Measurements from ENCODE around the gene PCSK7.
"Not testable (repeated sequence)": the region's sequence is repeated elsewhere in the genome, so short reads cannot be mapped to it uniquely, and the experiment has no call there.

Gene PCSK7, protein sequence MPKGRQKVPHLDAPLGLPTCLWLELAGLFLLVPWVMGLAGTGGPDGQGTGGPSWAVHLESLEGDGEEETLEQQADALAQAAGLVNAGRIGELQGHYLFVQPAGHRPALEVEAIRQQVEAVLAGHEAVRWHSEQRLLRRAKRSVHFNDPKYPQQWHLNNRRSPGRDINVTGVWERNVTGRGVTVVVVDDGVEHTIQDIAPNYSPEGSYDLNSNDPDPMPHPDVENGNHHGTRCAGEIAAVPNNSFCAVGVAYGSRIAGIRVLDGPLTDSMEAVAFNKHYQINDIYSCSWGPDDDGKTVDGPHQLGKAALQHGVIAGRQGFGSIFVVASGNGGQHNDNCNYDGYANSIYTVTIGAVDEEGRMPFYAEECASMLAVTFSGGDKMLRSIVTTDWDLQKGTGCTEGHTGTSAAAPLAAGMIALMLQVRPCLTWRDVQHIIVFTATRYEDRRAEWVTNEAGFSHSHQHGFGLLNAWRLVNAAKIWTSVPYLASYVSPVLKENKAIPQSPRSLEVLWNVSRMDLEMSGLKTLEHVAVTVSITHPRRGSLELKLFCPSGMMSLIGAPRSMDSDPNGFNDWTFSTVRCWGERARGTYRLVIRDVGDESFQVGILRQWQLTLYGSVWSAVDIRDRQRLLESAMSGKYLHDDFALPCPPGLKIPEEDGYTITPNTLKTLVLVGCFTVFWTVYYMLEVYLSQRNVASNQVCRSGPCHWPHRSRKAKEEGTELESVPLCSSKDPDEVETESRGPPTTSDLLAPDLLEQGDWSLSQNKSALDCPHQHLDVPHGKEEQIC

DNA sequence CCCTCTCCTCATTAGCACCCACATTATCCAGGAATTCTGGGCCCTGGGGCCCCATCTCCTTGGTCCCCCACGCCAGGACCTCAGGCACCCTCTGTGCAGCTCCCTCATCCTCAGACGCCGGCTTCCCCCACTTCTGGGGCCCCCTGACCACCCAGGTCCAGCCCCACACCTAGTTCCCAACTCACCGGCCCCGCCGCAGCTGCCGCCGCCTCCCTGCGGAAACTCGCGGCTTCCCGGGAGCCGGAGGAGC, at the start of gene PCSK7:
TSS of gene PCSK7 (minus strand) at position 232 of the 250 bp plus-strand sequence. CDS start 2,229 bp downstream, outside the sequence.
- no peak for DNase-seq

- DNase-seq: no peak
These were observed 49.3 kb upstream of the PCSK7 start for GRCh38 chr11:117281159-117281558.

DNA sequence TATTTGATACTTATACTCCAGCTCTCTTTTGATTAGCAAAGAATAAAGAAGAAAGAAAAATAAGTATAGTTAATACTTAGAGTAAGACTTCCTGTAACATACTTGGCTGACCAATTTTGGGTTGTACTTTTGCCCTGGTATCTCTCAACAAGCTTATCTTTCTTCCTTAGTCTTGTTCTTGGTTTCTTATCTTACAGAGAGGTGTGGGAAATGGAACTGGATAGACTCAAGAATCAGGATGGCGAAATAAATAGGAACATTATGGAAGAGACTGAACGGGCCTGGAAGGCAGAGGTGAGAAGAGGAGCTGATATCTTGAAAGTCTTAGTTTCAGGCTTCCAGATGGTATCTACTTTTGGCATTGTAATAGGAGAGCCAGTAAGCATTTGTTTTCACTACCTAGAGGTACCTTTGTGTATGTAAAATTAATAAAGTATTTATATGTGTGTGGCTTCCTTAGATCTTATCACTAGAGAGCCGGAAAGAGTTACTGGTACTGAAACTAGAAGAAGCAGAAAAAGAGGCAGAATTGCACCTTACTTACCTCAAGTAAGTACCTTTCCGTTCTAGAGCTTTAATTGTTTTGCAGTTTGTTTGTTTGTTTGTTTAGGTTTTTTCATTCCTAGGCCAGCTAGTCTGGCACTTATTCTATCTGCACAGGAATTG, 48.0 kb upstream of the PCSK7 start:
- DNase-seq: no peak

- DNase-seq: no peak
These were observed 46.5 kb upstream of the PCSK7 start for GRCh38 chr11:117278347-117278746.

GRCh38 chr11:117273550-117274289, 41.8 kb upstream of the PCSK7 start:
- no peak for DNase-seq

GRCh38 chr11:117272175-117272574, 40.3 kb upstream of the PCSK7 start:
- not testable (repeated sequence) for DNase-seq

GRCh38 chr11:117271208-117271607, 39.3 kb upstream of the PCSK7 start:
- DNase-seq: no peak

GRCh38 chr11:117269856-117270255, 38.0 kb upstream of the PCSK7 start:
- DNase-seq: no peak

GRCh38 chr11:117265745-117266144, 33.9 kb upstream of the PCSK7 start:
- DNase-seq: no peak

DNA sequence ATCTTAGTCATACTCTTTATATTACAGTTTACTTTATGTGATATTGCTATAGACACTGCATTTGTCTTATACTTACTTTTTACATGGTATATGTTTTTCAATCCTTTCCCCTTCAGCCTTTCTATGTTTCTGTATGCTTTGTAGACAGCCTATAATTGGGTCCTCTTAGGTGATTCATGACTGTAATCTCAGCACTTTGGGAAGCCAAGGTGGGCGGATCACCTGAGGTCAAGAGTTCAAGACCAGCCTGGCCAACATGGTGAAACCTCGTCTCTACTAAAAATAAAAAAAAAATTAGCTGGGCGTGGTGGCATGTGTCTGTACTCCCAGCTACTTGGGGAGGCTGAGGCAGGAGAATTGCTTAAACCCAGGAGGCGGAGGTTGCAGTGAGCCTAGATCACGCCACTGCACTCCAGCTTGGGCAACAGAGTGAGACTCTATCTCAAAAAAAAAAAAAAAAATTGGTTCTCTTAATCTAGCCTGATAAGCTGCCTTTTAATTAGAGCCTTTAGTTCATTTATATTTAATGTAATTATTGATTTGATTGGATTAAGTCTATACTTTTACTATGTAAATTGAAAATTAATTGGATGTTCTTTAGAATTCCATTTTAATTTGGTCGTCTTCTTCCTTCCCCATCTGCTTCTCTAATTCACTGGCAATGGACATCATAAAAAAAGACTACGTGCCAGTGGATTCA, 32.9 kb upstream of the PCSK7 start:
- DNase-seq: not testable (repeated sequence)

GRCh38 chr11:117259417-117259816, 27.5 kb upstream of the PCSK7 start:
- no peak for DNase-seq

- DNase-seq: no peak
These were observed 26.7 kb upstream of the PCSK7 start for GRCh38 chr11:117258576-117258975.

- no peak for DNase-seq
These were observed 24.7 kb upstream of the PCSK7 start for GRCh38 chr11:117256573-117256972.

GRCh38 chr11:117255966-117256365, 24.1 kb upstream of the PCSK7 start:
- no peak for DNase-seq

GRCh38 chr11:117251506-117251905, 19.6 kb upstream of the PCSK7 start:
- no peak for DNase-seq

DNA sequence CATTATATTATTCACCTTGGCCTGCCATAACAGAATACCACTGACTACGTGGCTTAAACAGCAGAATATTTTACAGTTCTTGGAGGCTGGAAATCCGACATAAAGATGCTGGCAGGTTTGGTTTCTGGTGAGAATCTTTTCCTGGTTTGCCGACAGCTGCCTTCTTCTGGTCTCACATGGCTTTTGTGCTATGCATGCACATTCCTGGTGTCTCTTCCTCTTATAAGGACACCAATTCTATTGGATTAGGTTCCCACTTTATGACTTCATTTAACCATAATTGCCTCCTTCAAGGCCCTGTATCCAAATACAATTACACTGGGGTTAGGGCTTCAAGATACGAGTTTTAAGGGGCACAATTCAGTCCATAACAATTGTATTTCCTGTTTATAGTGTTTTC, 17.7 kb upstream of the PCSK7 start:
- no peak for DNase-seq

- DNase-seq: no peak
These were observed 16.5 kb upstream of the PCSK7 start for GRCh38 chr11:117248341-117248740.

DNA sequence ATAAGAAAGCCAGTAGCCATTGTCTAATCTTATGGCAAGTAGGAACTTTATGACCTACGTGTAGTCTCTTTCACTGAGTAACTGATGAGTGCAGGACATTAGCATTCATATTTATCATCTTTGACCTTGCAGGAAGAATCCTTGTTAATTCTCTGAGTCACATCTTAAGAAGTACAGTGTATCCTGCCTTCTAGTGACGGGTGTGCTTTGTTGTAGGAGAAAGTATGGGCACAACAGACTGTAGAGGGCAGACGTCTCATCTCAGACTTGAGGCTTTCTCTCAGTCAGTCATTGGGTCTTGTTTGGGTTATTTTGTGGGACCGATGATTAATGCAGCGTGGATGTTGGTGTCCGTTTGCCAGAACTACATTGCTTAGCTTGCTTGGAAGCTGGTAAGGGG, 7.4 kb upstream of the PCSK7 start:
- no peak for DNase-seq

- DNase-seq: no peak
These were observed 6.3 kb upstream of the PCSK7 start for GRCh38 chr11:117238221-117238620.

DNA sequence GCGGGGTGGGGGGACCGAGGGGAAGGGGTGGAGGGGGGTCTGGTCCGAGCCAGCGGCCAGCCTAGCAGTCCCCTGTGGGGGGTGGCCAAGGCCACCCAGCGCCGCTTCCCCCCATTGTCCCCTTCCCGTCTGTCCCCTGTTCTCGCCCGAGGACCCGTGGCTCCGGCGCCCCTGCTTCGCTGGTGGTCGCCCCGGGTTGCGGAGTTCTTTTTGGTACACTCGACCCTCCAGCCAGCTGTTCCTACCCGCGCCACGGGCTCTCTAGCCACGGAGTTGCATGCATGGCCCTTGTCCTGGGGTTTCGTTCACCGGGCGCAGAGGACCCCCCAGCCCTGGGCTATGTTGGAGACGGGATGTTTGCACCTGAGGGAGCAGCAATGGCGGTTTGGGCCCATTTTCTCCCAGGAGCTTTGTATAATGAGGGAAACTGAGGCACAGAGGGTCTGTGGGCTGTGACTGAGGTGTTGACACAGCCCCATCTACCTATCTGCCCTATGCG, 1.1 kb upstream of the PCSK7 start:
- no peak for DNase-seq

DNA sequence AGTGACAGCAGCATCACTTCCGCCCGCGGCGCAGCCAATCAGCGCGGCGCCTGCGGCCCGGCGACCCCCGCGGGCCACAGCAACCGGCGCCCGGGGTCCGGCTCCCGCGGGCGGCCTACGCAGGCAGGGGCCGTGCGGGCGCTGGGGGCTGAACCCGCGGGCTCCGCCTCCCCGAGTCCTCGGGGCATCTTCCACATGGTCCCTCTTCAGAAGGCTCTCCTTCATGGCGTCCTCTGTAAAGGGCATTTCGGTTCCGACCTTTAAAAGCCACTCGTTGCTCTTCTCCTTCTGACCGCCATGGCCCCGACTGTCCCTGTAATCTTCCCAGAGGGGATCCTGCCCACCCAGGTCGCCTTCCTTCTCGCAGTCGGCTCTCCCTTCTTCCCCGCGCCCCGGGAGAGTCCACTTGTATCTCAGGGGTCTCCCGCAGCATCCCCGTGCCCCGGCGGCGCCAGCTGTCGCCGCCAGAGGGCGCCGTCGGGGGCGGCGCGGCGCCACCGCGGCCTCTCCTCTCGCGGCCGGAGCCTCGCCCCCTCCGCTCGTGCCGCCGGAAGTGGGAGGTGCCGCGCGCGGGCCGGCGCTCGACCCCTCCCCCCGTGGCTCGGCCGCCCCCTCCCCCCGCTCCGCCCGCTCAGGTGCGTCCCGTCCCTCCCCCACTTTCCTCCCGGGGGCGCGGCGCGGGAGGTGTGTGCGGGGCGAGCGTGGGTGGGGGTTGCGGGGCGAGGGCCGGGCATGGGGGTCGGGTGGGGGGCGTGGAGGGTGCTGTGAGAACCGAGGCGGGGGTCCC, 412 bp upstream of the PCSK7 start, which contains the start of gene RNF214:
TSS of gene RNF214 (plus strand) at position 580 of the 787 bp plus-strand sequence. CDS start 1,602 bp downstream, outside the sequence.
- DNase-seq: peak; percentile 3
